Right ventricle myocardium inferior (tissue), 1 donor: ENCODE results near the gene CDHR2. TPM values are rescaled to one million over a fixed set of nuclear protein-coding genes. Genes with fewer than 3 reads are reported as not detected.

ENCODE experiments used
- ATAC-seq: fragments of 200-7000 bp; cut with Tn5 transposase; one replicate; pipeline ENCODE4 v1.9.1; 2020; ENCODE audit warnings: mild to moderate bottlenecking, moderate library complexity
- DNase-seq: peaks from one replicate; pipeline ENCODE4 v3.0.0; 2021; ENCODE audit errors: missing footprints
- intact Hi-C: fragments of 100-400 bp; cut with DNase I; formaldehyde crosslinking; loops from one replicate; pipeline ENCODE4 v1.11.0; 2022
- long read RNA-seq: library from polyadenylated mRNA; unstranded; transcript quantifications from one replicate; pipeline ENCODE4 v2.0.0, GENCODE V29; 2021
- total RNA-seq: library from RNA; stranded (reverse); fragmentation: NEBNext Ultra II Directional; extraction: Animal tissue kit (Norgen Biotek cat#: 25700); gene quantifications from one replicate; pipeline ENCODE4 v1.2.1, GENCODE V29; 2021
- donor health status: DM: no; HTN: yes; CAD: no; lungs with severe emphysema.

Gene CDHR2
- total RNA-seq = 0.19 TPM
- long read RNA-seq, partial matches to known transcripts = 0 of 1 reads
- long read RNA-seq, other reads (novel, unspliced or antisense) = 1 of 1 reads

- DNase-seq = peak; percentile 45
- no peak for ATAC-seq
- intact Hi-C loops = no loop called here
These were observed at the start of gene CDHR2 for GRCh38 chr5:176548967-176549444. Gene CDHR2 (plus strand): TSS chr5:176549342. CDS start chr5:176565353, 16,011 bp downstream.

DNA sequence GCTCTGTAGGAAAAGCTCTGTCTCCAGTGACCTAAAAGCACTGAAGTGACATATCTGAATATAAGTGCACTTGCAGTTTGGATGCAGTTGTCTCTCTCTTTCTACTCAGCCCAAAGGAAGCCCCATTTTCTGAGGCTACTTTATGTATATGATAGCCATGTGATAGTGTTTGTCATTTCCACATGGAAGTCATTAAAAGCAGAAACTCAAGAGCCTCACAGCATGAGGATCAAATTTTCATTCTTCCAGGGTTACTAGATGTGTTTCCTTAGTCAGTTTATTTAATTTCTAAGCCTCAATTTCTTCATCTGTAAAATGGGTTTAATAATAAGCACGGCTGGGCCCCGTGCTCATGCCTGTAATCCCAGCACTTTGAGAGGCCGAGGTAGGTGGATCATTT lies 48.6 kb upstream of the CDHR2 start:
- intact Hi-C loops = no loop called here
- no peak for DNase-seq
- no peak for ATAC-seq

DNA sequence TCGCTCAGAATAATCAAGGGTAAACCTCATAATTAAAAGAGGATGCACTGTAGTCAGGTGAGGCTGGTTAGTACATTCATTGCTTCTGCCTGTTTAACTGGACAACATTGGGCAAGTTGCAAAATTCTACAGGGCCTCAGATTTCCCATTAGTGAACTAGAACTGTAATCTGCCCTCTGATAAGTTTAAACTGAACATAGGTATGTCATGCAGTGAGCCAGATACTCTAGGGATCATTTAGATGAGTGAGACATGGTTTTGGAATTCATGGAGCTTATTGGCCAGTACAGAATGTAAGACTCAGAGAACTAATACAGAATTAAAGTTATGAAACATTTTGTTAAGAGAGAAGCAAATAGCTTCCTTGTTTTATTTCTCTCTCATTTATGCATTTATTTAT lies 47.8 kb upstream of the CDHR2 start:
- DNase-seq (no peak), ATAC-seq (no peak)
- intact Hi-C loops = no loop called here

- intact Hi-C loops = no loop called here
- no peak for ATAC-seq
- no peak for DNase-seq
These were observed 45.6 kb upstream of the CDHR2 start for GRCh38 chr5:176503496-176503895.

- intact Hi-C loops = no loop called here
- ATAC-seq (no peak), DNase-seq (no peak)
These were observed 41.2 kb upstream of the CDHR2 start for GRCh38 chr5:176507911-176508310.

DNA sequence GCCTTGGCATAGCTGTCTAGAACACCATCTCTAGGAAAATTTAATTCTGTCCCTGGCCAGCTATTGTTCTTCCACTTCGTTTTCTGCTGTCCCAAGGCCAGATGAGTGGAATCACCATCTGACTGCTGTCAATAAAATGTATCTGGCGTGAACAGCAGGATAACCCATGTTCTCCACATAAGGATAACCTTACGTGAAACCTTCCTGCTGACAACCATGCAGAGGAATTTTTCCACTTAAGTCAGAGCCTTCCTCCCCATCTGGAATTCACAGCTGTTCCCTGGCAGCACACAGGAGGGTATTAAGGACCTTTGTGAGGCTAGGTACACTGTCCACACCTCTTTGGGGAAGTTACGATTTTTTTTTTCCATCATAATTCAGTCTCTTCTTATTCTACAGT lies 40.5 kb upstream of the CDHR2 start:
- no peak for ATAC-seq
- DNase-seq = no peak
- intact Hi-C loops = no loop called here

DNA sequence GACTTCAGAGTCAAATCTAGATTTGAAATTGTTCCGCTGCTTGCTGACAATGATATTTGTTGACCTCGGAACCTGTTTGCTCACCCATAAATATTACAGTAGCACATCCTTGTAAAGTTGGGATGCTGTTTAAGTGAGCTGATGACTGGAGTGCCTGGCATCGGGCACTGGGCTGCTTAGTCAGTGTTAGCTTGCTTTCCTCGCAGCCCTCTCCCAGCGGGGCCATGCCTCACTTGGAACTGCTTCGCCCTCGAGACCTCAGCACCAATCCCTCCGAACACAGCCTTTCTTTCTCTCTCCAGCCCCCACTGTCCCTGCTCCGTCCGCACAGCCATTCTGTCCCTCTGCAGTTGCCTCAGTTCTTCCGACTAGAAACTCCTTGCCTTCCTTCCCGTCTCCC lies 35.4 kb upstream of the CDHR2 start:
- ATAC-seq = no peak
- intact Hi-C loops = no loop called here
- DNase-seq = no peak

DNA sequence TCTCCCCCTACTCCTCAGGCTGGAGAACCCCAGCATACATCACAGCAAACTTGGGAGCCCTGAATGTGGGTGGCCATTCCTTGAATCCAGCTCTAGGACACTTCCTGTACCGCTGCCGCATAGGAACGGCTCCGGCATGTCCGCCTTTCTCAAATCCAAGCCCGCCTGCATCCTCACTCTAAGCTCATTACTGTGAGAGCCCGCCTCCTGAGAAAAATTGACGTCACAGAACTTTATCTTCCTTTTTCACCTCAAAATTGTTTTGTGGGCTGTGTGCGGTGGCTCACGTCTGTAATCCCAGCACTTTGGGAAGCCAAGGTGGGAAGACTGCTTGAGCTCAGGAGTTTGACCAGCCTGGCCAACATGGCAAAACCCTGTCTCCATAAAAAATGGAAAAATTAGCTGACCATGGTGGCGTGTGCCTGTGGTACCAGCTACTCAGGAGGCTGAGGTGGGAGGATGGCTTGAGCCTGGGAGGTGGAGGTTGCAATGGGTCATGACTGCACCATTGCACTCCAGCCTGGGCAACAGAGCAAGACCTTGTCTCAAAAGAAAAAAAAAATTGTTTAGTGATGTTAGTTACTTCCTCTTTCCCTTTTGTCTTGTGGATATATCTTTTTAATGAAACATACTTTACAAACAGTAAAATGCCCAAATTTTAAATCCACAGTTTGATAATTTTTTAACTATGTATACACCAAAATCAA lies 34.7 kb upstream of the CDHR2 start:
- intact Hi-C loops = no loop called here
- DNase-seq (no peak), ATAC-seq (no peak)

- intact Hi-C loops = no loop called here
- no peak for ATAC-seq
- no peak for DNase-seq
These were observed 33.7 kb upstream of the CDHR2 start for GRCh38 chr5:176515396-176515795.

DNA sequence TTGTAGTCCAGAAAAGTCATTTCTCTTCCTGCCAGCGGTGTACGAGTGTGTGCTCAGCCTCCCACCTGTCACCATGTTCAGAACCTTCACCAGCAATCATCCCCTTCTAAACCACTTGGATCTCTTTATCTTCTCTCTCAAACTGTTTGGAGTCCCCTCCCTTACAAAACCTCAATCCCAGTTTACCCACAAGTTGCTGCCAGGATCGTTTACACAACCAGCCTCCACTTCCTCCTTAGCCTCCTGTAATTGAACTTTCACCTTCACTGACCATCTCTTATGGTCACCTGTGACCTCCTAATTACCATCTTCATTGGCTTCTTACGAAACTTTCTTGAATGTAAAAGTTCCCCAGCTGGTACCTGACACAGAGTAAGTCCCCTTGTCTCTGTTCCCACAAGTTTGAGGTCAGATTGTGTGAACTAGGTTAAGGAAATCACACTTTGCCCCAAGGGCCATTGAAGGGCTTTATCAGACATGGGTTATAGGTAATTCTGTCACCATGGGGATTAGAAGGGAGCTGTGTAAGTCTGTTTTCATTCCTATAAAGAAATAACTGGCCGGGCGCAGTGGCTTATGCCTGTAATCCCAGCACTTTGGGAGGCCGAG lies 32.0 kb upstream of the CDHR2 start:
- DNase-seq = no peak
- intact Hi-C loops = no loop called here
- no peak for ATAC-seq

DNA sequence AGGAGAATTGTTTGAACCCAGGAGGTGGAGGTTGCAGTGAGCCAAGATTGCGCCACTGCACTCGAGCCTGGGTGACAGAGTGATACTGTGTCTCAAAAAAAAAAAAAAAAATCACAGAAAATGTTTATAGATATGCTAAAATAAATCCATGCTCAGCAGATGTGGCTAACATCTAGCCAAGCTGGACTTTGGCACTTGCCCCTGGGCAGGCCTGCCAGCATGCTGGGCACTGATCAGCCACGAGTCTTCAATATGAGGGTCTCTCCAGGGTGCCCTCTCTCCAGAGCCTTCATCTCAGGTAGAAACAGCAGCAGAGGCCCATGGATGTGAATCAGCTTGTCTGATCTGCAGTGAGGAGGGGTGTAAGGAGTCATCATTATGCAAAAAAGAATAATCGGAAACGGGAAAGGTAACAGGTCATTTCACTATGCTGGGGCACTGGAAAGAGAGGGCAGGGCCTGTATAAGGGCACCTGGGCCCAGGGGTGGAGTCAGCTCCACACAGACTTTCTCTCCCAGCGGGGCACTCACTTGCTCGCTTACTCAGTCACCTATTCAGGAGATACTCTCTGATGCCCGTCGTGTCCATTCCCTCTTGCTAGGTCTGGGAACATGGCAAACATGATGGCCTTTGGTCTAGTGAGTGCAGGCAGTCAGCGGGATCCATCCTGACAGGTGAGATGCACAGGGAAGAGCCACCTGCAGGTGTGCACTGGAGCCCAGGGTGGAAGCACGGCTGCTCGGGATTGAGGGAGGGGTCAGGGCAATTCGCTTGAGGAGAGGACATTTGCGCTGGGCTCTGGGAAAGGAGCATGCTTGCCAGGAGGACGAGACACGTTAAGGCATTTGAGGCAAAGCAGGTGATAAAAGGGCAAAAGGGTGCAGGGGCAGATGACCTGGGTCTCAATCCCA lies 29.1 kb upstream of the CDHR2 start:
- no peak for DNase-seq
- intact Hi-C loops = no loop called here
- ATAC-seq = no peak

- intact Hi-C loops = no loop called here
- no peak for ATAC-seq
These were observed 27.9 kb upstream of the CDHR2 start for GRCh38 chr5:176521286-176521685.

DNA sequence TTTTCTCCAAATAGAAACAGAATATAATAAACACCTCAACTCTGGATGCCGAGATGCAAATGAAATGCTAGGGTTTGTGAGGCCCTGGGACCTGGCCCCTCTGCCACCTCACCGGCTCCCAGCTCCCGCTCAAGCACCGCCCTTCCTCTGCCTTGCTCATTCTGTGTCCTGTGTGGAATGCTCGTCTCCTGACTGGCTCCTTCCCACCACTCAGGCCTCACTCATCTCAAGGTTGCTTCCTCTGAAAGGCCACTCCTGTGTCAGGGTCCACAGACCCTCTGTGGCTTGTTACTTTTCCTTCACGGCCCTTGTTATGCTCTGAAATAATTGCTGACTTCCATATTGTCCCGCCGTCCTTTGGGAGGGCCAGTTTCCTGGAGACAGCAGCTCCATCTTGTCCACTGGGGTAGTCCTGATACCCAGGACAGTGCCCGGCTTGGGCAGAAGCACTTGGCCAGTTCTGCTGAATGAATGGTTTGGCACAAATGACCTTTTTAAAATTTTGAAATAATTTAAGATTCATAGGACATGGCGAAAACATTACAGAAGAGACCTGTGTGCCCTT lies 27.4 kb upstream of the CDHR2 start:
- ATAC-seq (no peak), DNase-seq (peak; percentile 64)
- intact Hi-C loops = no loop called here

More at GRCh38 chr5:176521286-176521685, 27.9 kb upstream of the CDHR2 start:
- DNase-seq = no peak

GRCh38 chr5:176524138-176524537 lies 25.0 kb upstream of the CDHR2 start:
- intact Hi-C loops = no loop called here
- DNase-seq (no peak), ATAC-seq (no peak)

DNA sequence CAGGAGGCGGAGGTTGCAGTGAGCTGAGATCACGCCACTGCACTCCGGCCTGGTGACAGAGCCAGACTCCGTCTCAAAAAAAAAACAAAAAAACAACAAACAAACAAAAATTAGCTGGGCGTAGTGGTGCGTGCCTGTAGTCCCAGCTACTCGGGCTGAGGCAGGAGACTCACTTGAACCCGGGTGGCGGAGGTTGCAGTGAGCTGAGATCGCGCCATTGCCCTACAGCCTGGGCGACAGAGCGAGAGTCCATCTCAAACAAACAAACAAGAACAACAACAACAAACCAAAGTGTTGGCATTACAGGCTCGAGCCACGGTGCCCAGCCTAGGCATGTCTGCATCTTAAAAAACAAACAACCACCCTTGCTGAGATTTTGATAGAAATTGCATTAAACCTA lies 24.2 kb upstream of the CDHR2 start:
- intact Hi-C loops = no loop called here
- DNase-seq = no peak
- ATAC-seq = no peak

GRCh38 chr5:176525677-176526076 lies 23.5 kb upstream of the CDHR2 start:
- intact Hi-C loops = no loop called here
- ATAC-seq (no peak), DNase-seq (no peak)

DNA sequence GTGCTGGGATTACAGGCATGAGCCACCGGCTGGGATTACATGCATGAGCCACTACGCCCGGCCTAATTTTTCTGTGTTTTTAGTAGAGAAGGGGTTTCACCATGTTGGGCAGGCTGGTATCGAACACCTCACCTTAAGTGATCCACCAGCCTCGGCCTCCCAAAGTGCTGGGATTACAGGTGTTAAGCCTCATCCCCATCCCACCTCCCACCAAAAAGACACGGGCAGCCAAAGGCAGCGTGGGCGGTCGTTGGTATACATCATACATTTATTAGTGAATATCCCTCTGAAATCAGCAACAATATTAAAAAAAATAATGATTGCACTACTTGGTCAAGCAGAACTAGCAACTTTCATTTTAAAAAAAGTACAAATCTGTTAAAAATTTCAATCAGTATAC lies 22.7 kb upstream of the CDHR2 start:
- ATAC-seq (no peak), DNase-seq (no peak)
- intact Hi-C loops = no loop called here

DNA sequence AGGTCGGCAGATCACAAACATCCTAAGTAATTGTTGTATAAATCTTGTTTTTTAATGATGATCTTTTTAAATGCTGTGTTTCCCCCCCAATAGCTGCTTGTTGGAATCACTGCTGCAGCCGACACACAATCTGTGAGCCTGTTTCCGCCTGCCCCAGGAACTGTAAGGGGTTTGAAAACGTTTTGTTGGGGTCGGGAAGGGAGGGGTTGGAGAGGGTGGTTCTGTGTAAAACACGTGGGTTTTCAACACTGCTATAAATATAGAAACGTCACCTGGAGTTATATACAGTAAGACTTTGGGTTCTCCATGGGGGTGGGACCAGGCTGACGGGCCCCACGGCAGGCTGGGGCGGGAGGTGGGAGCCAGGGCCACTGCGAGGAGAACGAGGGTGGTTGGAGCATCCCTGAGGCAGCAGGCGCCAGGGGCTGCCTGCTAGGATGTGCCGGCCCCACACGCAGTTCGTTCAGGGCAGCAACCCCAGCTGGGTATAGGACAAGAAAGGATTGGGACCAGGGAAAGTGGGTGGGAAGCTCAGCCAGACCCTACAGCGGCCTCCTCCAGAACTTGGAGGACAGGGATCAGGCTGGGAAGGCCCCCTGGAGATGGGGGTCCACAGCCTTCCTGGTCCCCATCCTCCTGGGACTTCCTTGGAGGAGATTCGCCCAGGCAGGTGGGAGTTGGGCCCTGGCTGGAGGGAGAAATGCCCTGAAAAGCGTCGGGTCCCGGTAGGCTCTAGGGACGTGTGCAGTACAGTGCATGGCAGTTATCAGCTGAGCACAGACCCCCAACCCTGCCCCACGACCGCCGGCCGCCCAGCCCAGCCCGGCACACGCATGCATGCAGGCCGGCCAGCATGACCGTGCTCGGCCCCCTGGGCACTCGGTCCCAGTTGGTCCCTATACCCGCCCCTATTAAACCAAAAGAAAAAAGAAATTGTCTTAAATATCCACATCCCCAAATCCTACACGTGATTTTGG lies 21.6 kb upstream of the CDHR2 start:
- ATAC-seq = peak; percentile 14
- intact Hi-C loops = no loop called here
- peak; percentile 60 for DNase-seq
